HFF-Myc (cell line): ENCODE results near the gene CFAP65.
A peak's percentile ranks its signal among the peaks of the same experiment; 100 is the strongest.

Source experiments
- DNase-seq: peaks from one replicate; pipeline ENCODE4 v3.0.0-alpha.2; 2011; ENCODE audit warnings: low read depth; ENCODE audit errors: extremely low read depth
- H3K4me3 ChIP-seq: replicated peaks from 2 replicates; pipeline ENCODE4 v1.5.1; 2011; ENCODE audit warnings: low read depth, mild to moderate bottlenecking, control low read depth, low read length
- CTCF ChIP-seq: IDR thresholded peaks from 2 replicates; pipeline ENCODE4 v1.5.1; 2012; ENCODE audit warnings: mild to moderate bottlenecking, low read depth, low read length, control low read depth; ENCODE audit errors: missing control alignments

Gene CFAP65

GRCh38 chr2:219057709-219058540 lies 16.6 kb upstream of the CFAP65 start:
- peak; percentile 78 for TF ChIP-seq CTCF
- DNase-seq = no peak
- peak overlapping the region; percentile 7; the same call in 1 of the 2 replicates for H3K4me3 ChIP-seq

- no peak for DNase-seq
- H3K4me3 ChIP-seq = no peak overlapping the region
- no peak for TF ChIP-seq CTCF
Measured at GRCh38 chr2:219056896-219057708, 15.8 kb upstream of the CFAP65 start.

- no peak overlapping the region for H3K4me3 ChIP-seq
- DNase-seq = no peak
Measured at GRCh38 chr2:219056176-219056895, 15.0 kb upstream of the CFAP65 start.

GRCh38 chr2:219054956-219055903 lies 13.9 kb upstream of the CFAP65 start:
- H3K4me3 ChIP-seq = no peak overlapping the region
- no peak for DNase-seq
- no peak for TF ChIP-seq CTCF

More at GRCh38 chr2:219056176-219056895, 15.0 kb upstream of the CFAP65 start:
- no peak for TF ChIP-seq CTCF

- H3K4me3 ChIP-seq = no peak overlapping the region
- no peak for DNase-seq
- no peak for TF ChIP-seq CTCF
Measured at GRCh38 chr2:219049282-219049681, 8.0 kb upstream of the CFAP65 start.
